Measurements from ENCODE around the gene PPP1R11. TPM values are rescaled to one million over a fixed set of nuclear protein-coding genes. Genes with fewer than 3 reads are reported as not detected.

The PPP1R11 gene
- total and polyA plus RNA-seq, 2 of the 13 experiments (the other 11 are each of a cell fraction or from before 2014, with no cell fraction given): 32.1 to 58.9 TPM

DNA sequence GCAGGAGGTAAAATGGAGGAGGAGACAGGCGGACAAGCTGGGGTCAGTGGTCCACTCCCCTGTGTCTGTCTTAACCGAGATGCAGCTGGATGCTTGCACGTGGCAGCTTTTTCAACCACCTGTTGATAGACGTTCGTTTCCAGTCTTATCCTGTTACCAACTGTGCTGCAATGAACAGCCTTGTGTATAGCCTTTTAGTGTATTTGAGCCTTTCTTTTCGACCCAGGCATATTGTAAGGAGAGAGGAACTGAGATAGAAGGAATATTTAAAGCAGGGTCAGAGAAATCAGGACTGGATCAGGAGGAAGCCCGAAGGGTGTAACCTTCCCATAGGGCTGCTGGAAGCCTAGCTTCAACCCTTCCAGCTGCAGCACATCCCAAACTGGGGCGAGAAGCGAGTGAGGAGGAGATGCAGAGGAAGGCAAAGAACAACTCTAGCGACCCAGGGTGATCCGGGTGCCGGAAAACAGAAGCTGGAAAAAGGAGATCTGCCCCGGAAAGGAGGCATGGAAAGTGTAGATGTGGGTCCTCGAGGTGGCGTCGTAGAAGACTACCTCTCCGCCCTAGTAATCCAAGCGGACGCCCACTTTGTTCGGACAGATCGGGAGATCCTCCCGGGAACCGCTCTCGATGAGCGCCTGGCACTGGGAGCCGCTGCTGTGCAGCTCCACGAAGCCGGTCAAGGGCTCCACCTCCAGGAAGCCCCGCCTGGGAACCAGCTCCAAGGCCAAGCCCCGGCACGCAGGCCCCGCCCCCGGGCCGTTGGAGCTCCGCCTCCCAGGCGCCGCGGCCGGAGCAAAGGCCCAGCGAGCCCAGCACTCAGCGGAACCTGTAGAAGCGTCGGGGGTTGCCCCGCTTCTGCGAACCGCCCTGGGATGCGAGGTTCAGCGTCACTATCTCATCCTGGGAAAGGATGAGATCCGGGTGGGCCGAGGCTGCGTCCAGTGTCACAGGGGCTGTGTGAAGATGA, 34.7 kb downstream of the PPP1R11 start (continued):
- no peak for TF ChIP-seq HES4 (CRISPR knock-in tag; IDR thresholded peaks at IDR 0.05; ENCODE audit: borderline replicate concordance)
- peak; percentile 45; the same call in 1 of the 2 replicates for TF ChIP-seq MAZ (IDR thresholded peaks at IDR 0.05; ENCODE audit: borderline replicate concordance, low read depth, low read length)
- TF ChIP-seq MAZ (CRISPR knock-in tag; IDR thresholded peaks at IDR 0.05; ENCODE audit: low read depth): peak; percentile 38
- no peak for TF ChIP-seq PAWR (CRISPR knock-in tag; IDR thresholded peaks at IDR 0.05; ENCODE audit: borderline replicate concordance)
- TF ChIP-seq KDM6A (CRISPR knock-in tag; IDR thresholded peaks at IDR 0.05; ENCODE audit: low read depth): no peak
- 0 out of 2 replicates have a peak, but pooled peaks have one; percentile 22 for TF ChIP-seq ZNF839 (CRISPR knock-in tag; IDR thresholded peaks at IDR 0.05; ENCODE audit: borderline replicate concordance)
- TF ChIP-seq TBX2 (CRISPR knock-in tag; IDR thresholded peaks at IDR 0.05; ENCODE audit: borderline replicate concordance): peak; percentile 32; the same call in 1 of the 2 replicates
- no peak; the same call in 1 of the 2 replicates for TF ChIP-seq NR2F2 (IDR thresholded peaks at IDR 0.05; ENCODE audit: borderline replicate concordance, low read depth)
- no peak for TF ChIP-seq HNRNPK (IDR thresholded peaks at IDR 0.05; ENCODE audit: low read depth, low read length, poor library complexity, severe bottlenecking)
- peak; percentile 88 for TF ChIP-seq ZNF883 (CRISPR knock-in tag; IDR thresholded peaks at IDR 0.05; ENCODE audit: not compliant biosample characterization)
- TF ChIP-seq ZNF660 (CRISPR knock-in tag; IDR thresholded peaks at IDR 0.05; ENCODE audit: borderline replicate concordance, low read depth): no peak
- 0 out of 2 replicates have a peak, but pooled peaks have one; percentile 28 for TF ChIP-seq ZNF546 (CRISPR knock-in tag; conservative IDR thresholded peaks at IDR 0.05)
- TF ChIP-seq ZNF205 (CRISPR knock-in tag; IDR thresholded peaks at IDR 0.05): no peak
- TF ChIP-seq, protein P1, sequence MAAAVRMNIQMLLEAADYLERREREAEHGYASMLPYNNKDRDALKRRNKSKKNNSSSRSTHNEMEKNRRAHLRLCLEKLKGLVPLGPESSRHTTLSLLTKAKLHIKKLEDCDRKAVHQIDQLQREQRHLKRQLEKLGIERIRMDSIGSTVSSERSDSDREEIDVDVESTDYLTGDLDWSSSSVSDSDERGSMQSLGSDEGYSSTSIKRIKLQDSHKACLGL (CRISPR knock-in tag; IDR thresholded peaks at IDR 0.05): peak; percentile 81
- TF ChIP-seq KDM2A (CRISPR knock-in tag; IDR thresholded peaks at IDR 0.05; ENCODE audit: borderline replicate concordance, low read depth): peak; percentile 93
- TF ChIP-seq ZBTB20 (CRISPR knock-in tag; IDR thresholded peaks at IDR 0.05; ENCODE audit: borderline replicate concordance, low read depth): no peak; the same call in 1 of the 2 replicates
- TF ChIP-seq ZFP36L2 (CRISPR knock-in tag; IDR thresholded peaks at IDR 0.05): no peak
- TF ChIP-seq, protein P2, sequence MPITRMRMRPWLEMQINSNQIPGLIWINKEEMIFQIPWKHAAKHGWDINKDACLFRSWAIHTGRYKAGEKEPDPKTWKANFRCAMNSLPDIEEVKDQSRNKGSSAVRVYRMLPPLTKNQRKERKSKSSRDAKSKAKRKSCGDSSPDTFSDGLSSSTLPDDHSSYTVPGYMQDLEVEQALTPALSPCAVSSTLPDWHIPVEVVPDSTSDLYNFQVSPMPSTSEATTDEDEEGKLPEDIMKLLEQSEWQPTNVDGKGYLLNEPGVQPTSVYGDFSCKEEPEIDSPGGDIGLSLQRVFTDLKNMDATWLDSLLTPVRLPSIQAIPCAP (CRISPR knock-in tag; IDR thresholded peaks at IDR 0.05; ENCODE audit: low read depth): no peak
- TF ChIP-seq, protein P3, sequence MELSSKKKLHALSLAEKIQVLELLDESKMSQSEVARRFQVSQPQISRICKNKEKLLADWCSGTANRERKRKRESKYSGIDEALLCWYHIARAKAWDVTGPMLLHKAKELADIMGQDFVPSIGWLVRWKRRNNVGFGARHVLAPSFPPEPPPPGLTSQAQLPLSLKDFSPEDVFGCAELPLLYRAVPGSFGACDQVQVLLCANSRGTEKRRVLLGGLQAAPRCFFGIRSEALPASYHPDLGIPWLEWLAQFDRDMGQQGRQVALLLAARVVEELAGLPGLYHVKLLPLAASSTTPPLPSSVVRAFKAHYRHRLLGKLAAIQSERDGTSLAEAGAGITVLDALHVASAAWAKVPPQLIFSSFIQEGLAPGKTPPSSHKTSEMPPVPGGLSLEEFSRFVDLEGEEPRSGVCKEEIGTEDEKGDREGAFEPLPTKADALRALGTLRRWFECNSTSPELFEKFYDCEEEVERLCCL (CRISPR knock-in tag; IDR thresholded peaks at IDR 0.05; ENCODE audit: borderline replicate concordance): no peak
- no peak for TF ChIP-seq ZSCAN12 (CRISPR knock-in tag; IDR thresholded peaks at IDR 0.05)
- peak; percentile 82 for TF ChIP-seq SMAD3 (CRISPR knock-in tag; IDR thresholded peaks at IDR 0.05)
- peak; percentile 68; the same call in 1 of the 2 replicates for TF ChIP-seq STAT5B (CRISPR knock-in tag; IDR thresholded peaks at IDR 0.05)
- TF ChIP-seq ZNF577 (CRISPR knock-in tag; IDR thresholded peaks at IDR 0.05; ENCODE audit: borderline replicate concordance, low read depth): no peak
- TF ChIP-seq MAFK (conservative IDR thresholded peaks at IDR 0.05 in 1 of 2, IDR thresholded peaks at IDR 0.05 in 1 of 2; ENCODE audit: low read length in 2 of 2): no peak
- peak; percentile 26; the same call in 1 of the 2 replicates for TF ChIP-seq PPARG (CRISPR knock-in tag; conservative IDR thresholded peaks at IDR 0.05)
- no peak for TF ChIP-seq ZNF468 (CRISPR knock-in tag; IDR thresholded peaks at IDR 0.05)
- peak; percentile 25; the same call in 1 of the 2 replicates for TF ChIP-seq SATB2 (CRISPR knock-in tag; IDR thresholded peaks at IDR 0.05)
